ENCODE measurements around the gene BUD23.
"Not testable (repeated sequence)": the region's sequence is repeated elsewhere in the genome, so short reads cannot be mapped to it uniquely, and the experiment has no call there.

BUD23 gene

DNA sequence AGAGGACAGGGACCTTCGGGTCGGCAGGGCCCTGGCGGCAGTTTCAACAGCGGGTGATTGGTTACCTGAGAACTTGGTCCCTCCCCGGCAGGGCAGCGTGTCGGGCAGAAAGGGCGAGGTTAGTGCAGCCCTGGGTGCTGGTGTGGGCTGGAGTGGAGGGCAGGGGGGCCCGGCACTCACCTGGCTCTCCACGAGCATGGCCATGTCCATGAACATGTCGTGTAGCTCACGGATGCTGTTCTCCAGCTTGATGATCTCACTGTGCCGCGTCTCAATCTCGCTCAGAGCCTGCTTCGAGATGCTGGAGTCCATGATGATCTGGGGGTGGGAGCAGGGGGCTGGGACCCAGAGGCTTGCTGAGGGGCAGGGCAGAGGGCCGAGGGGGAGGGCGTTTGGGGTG, 19.3 kb downstream of the BUD23 start:
- DNase-seq, result no peak

DNA sequence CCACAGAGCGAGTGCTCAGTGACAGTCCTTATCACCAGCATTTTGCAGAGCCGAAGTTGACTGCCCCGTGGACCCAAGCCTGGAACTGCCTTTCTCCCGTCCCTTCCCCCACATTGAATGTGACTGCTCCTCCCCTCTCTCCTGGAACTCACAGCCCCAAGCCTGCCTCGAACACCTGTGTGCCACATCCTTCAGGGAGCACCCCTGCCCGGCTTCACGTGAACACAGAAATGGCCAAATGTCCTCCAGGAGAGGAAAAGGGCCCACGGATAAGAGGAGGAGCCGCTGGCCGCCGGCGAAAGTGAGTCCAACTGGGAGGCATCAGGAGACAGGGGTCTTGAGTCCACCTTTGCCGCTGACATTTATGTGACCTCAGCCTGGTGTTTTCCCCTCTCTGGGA, 19.8 kb downstream of the BUD23 start:
- DNase-seq, result no peak

DNA sequence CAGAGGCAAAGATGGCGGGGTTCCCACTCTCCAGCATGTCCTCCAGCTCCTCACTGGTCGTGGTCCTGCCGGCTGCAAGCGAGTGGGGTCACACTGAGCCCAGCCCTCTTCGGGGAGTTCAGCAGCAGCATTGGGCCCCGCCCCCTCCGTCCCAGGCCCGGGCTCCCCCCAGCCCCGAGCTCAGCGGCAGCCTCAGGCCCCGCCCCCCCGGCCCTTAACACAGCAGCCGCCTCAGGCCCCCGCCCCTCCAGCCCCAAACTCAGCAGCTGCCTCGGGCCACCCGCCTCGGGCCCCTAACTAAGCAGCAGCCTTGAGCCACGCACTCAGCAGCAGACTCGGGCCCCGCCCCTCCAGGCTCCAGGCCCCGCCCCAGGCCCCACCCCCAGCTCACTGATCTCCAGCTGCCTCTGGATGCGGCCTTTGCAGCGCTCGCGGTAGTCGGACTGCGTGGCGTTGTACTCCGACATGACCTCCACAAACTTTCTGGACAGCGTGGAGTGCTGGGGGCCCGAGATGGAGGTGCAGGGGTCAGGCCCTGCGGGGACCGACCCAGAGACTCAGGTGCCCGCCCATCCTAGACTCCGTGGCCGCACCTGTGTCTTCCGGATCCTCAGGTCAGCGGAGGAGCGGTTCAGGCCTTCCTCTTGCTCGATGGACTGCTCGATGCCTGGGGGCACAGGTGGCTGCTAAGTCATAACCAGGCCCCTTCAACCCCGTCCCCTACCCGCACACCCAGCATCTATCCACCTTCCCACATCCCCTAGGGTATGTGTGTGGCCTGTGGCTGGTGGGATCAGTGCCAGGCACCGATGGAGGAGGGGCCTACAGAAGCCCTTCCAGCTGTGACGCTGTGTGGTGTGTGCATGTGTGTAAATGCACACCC, 20.6 kb downstream of the BUD23 start:
- no peak for DNase-seq

DNA sequence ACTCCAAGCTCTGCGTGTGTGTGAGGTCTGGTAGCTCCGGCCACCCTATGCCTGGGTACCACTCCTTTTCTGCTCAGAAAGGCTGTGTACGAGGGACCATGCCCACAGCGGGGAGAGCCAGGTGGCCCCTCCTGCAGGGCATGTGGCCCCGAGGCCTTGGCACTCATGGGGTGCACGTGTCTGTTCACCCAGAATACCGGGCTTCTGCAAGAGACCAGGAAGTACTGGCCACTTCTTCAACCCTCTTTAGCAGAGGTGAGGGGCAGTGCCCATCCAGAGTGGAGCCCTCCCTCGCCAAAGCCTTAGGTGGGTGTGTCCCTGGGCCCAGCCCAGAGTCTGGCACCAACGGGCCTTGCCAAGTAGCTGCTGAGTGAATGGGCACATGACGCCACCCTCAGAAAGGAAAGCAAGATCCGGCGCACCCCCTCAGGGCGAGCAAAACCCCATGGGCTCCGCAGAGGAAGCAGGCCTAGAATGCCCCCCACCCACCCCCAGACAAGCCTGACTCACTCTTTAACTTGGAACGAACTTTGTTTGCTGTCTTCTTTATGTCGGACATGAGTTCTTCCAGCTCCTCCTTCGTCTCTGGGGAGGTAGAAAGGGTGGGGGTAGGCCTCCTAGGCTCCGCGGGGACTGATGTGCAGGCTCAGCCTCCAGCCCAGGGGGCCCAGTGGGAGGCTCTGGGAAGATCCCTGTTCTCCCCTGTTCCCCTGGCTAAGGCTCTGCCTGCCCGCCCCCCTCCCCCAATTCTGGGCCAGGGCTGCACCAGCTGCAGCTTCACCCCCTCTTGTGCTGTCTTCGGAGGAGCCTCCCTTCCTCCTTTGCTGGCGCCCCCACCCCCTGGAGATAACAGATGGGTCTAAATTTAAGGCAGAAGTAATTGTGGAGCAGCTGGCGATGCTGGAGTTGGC, 21.5 kb downstream of the BUD23 start:
- no peak for DNase-seq

DNA sequence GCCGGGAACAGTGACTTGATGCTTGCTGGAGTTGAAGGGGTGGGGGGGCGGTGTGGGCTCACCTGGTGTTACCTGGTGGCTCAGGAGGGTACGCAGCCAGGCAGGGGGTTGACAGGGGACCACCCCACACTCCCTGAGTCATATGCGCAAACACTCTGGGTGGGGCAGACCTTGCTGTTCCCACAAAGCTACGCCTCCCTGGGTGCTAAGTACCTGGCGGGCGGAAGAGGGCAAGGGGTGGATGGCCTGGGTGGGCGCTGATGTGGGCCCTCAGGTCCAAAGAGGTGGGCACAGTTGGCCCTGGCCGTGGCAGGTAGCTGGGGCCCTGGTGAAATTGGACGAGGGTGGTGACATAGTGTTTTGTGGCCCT, 22.1 kb downstream of the BUD23 start:
- no peak for DNase-seq

DNA sequence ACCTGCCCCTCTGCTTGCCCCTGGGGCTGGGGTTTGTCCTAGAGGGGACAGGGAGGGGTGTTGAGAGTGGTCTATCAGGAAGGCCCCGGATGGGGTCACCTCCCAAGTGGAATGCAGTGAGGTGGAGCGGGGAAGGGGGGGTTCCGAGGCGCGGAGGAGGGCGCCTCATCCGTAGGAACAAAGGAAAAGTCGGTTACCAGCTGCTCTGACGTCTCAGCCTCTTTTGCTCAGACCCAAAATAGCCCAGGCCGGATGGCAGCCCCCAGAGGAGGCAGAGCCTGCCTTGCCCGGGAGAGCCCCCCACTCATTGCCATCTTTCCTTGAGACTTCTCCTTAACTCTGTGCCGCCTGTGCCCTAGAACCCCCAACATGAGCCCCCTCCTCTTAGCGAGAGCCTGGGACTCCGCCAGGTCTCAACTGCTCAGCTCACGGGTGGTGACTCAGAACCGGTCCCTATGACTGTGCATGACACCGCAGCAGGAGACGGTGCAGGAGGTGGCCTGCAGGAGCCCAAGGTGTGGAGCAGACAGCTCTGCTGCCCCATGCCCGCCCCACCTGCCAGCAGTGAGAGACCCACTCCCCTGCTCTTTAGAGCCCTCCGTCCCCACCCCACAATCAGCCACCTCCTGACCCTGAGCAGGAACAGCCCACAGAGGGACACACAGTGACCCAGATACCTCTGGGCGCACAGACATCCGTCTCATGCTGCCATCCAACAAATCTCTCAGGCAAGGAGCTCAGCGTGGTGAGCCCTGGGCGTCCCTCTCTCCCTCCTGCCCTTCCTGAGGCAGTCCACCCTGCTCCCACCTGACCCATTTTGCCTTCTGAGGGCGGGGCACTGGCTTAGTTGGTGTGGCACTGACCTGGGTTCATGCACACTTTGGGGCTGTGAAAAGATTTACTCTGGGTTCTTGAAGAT, 23.0 kb downstream of the BUD23 start:
- DNase-seq, result peak in 1 of 2 experiments; percentile 45

DNA sequence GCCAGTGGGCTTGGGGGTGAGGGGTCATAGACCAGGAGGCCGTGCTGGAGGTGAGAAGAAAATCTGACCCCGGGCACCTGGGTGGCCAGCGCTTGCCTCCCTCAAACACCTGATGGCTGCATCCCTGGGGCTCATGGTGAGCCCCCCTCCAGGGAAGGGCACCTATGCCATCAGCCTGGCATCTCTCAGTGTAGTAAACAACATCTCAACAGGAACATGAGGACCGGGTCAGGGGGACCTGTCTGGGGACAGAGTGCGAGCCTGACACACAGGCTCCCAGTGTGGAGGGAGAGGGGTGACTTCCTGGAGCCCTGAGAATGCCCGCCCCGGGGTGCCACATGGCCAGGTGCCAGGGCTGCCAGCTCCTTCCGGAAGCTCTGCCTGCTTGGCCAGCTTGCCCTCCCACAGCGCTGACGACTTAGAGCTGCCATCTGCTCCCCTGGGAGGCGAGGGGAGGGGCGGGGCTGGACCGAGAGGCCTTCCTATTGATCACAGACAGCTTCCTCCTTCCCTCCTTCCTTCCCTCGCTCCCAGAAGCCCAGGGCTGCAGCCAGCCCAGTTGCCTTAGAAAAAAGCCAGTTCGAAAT, 23.7 kb downstream of the BUD23 start:
- DNase-seq, result peak; percentile 58 to 76

DNA sequence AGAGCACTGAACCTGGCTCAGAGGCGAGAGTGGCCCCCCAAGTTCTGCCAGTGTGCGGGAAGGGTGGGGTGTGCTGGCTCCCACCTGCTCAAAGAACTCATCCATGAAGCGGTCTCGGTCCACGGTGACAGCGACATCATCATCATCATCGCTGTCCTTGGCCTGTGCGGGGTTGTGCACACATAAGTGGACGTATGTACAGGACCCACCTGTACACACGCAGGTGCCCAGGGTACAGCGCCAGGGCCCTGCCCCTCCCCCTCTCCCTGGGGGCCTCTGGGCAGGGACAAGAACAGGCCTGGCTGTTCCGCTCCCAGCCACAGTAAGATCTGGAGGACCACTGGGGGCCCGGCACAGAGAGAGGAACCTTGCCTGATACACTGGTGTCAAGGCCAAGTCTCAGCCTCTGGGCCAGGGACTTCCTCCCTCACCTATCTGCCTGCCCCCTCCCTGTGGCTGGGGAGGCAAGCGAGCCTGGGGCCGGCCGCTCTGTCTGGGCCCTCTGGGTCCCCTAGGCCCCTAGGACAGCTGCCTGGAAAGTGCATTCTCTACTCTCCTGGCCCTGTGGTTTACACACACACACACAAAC, 25.7 kb downstream of the BUD23 start:
- no peak for DNase-seq

DNA sequence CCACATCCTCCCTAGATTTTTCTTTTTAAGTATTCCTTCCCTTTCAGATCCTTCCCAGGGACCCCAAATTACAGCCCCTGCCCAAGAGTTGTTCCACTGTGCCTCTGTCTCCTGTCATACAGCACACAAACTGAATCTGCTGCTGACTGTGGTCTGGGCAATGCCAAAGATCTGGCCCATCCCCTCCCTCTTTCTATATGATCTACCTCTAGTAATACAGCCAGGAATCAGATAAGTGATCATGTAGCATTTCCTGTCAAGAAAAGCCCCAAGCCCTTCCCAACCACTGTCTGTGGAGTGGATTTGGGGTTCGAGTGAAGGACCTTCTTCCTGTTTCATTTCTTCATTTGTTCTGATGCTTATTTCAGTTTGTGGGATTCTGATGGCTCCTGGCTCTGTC, 29.4 kb downstream of the BUD23 start:
- DNase-seq, result no peak

DNA sequence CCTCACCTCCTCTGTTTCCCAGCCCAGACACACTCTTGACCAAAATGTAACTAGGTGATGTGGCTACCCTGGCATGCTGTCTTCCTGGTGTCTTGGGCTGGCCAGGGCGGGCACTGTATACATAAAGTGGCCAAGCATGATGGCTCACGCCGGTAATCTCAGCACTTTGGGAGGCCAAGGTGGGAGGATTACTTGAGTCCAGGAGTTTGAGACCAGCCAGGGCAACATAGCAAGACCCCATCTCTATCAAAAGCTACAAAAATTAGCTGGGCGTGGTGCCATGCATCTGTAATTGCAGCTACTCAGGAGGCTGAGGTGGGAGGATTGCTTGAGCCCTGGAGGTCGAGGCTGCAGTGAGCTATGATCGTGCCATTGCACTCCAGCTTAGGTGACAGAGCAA, 29.9 kb downstream of the BUD23 start:
- not testable (repeated sequence) for DNase-seq

DNA sequence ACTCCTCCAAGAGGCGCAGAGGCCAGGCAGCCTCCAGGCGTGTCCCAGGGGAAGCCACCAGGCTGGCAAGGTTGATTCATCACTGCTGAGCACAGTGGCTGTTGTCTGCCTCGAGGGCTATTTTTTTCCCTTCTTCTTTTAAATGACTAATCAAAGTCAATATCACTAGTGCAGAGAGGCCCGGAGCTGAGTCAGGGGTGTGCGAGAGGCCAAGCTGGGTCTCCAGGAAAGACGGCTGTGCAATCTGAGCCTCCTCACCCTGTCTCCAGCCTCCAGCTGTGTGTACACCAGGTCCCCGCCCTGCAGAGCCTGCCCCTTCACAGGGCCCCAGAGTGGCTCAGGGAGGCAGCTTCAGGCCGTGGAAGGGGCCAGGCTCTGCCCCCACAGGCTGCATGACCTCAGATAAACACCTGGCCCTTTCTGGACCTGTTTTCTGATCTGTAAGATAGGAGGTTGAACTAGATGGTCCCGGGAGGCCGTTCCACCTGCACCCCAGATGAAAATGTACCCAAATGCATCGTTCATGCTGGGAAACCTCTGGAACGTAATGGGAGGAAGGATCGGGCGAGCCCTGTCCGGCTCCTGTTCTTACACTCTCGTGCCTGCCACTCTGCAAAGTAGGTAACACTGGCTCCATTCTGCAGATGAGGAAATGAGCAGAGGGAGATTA, 32.4 kb downstream of the BUD23 start:
- peak; percentile 90 to 97 for DNase-seq

DNA sequence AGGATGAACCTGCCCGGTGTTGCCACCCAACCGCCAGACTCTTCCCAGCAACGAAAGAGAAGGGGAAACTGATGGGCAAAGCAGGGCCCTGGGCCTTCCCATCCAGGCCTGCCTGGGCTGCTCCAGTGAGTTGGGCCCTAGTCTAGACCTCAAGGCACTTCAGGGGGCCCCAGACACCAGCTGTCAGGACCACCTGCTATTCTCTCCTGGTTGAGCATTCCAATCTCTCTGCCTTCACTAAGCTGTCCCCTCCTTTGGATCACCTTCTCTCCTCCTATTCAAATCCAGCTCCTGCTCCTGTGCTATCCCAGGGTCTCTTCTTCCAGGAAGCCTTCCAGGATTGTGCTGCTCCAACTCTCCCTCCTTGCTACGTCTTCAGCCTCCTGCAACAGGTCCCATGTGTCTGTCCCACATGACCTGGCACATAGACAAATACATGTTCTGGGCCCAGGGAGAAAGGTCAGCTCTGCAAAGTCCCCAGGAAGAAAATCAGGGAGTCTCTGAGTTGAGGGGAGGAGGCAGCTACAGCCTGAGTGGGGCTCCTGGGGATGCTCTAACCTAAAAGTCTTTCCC, 33.0 kb downstream of the BUD23 start:
- DNase-seq, result no peak

DNA sequence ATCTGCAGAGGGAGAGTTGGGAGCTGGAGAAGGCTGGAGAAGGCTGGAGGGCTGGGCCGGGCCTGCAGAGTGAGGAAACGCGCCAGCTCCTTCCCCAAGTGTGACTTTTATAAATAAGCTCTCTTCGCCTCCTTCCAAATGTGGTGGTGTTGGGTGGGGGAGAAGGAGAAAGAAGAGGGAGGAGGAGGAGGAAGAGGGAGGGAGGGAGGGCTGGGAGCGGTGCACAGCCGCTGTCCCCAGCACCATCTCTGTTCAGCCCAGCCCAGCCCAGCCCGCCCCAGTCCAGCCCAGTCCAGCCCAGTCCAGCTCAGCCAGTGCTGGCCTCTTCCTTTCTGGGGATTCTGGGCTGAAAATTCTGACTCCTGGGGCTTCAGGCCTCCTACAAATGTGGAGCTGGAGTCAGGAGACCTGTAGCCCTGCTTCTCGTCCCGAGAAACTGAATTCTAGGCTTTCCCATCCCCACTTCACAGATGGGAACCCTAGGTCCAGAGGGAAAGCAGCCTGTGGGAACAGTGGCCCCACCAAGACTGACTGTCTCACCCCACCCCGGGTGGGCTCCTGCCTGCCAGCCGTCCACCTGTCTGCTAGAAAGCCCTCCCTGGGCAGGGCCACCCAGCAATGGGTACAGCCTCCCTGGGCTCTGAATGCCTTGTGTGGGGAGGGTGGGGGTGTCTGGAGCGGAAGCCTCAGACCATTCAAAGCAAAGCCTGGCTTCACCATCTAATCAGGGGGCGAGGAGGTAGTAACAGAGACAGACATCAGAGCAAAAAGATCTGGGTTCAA, 33.8 kb downstream of the BUD23 start:
- DNase-seq, result no peak

DNA sequence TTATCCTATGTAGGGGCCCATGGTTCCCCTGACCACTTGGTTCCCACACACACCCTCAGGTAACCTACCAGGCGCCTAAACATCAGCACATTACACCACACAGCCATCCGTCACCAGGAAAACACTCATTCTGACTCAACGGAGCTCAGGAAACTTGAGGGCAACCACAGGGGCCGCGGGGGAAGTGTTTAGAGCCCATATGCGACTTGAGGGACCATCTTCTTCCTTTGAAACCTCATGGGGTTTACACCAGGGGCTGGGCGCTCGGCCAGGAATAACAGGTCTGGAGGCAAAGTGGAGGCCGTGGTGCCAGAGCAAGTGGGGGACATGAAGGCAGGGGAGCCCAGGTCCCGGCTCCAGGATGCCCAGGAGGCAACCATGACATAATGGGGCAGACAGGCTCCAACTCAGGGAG, 34.6 kb downstream of the BUD23 start:
- peak; percentile 83 to 89 for DNase-seq

DNA sequence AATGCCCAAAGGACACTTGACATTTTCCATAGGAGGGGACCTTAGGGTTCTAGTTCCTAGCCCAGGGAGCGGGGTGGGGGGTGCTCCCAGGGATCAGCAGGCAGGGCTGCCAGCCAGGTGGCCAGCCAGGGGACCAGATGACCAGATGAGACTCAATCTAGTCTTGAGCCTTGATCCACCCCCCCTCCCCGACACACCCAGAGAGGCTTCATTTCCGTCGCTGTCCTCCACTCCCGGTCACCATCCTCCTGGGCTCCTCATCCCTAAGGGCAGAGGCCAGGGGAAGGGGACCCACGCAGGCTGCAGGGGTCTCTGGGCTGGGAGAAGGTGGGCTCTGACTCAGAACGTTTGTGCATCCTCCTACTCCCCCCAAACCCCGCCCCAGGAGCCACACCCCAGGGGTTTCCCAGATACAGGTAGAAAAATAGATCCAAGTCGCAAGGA, 35.1 kb downstream of the BUD23 start:
- DNase-seq, result peak in 1 of 2 experiments; percentile 54

DNA sequence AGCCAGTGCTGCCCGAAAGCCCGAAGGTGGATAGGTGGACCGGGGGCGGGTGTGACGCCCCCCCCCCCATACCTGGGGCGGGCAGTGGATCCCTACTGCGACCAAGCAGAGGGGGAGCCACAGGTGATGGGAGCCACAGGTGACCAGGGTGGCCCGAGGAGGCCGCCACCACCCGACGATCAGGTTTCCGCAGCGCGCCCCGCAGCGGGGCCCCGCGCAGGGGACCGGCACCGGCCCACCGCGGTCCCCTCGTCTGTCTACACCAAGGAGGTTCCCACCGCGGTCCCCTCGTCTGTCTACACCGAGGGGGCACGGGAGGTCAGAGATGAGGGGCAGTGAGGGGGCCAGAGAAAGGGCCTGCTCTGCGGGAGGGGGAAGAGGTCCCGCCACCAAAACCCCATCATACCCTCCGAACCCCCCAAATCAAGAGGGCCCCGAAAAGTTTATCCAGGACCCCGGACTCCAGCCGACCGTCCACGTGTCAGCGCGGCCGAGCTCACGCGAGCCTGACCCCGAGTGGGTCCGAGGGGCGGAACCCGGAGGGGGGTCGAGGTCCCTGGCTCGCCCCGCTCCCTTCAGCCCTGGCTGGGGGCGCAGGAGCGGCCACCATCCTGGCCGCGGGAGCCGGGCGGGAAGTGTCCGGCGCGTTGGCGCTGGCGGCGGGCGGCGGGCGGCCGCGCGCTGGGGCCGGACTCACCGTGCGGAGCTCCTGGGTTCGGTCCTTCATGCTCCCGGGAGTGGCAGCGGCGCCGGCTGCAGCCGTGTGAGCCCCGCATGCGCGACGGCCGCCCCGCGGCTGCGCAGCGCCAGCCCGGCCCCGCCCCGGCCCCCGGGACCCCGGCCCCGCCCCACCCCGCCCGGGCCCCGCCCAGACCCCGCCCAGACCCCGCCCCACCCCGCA, 35.8 kb downstream of the BUD23 start, which contains the start of gene STX1A:
Gene STX1A, minus strand, starts transcription at position 765 of the 901 bp plus-strand sequence. Its CDS starts 38 bp downstream, at position 727.
- DNase-seq, result peak in 1 of 2 experiments; percentile 18

DNA sequence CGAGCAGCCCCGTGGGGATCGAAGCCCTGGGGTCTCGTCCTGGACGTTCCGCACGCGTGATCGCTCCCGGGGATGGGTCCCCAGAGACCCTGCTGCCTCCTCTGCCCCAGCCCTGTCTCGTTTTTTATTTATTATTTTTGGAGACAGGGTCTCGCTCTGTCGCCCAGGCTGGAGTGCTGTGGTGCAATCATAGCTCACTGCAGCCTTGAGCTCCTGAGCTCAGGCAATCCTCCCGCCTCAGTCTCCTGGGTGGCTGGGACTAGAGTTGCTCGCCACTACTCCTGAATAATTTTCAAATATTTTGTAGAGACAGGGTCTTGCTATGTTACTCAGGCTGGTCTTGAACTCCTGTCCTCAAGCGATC, 36.4 kb downstream of the BUD23 start:
- no peak for DNase-seq

DNA sequence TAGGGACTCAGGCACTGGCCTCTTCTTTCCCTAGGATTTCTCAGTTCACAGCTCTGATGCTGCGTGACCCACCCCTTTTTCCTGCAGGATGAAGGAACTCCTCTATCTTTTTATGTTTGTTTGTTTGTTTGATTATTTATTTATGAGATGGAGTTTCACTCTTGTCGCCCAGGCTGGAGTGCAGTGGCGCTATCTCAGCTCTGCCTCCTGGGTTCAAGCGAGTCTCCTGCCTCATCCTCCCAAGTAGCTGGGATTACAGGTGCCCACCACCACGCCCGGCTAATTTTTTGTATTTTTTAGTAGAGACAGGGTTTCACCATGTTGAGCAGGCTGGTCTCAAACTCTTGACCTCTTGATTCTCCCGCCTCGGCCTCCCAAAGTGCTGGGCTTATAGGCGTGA, 37.0 kb downstream of the BUD23 start:
- DNase-seq, result not testable (repeated sequence)

DNA sequence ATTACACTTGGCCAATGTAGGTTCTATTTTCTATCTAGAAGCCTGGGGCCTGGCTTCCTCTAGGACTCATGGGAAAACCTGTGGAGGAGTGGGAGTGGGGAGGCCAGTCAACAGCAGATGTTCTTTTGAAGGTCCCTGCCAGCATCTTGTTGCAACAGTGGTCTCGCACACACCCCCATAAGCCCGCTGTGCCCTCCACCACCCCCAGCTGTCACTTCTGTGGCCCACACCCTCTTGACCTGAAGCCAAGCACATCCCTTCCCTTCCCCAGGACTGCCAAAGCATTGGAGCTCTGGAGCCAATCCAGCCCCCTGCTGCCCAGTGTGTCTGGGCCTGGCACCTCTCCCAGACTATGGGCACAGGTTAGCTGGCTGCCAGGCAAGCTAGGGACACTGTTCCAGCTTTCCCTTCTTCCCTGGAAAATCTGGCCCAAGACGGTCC, 38.0 kb downstream of the BUD23 start:
- DNase-seq, result peak in 1 of 2 experiments; percentile 20
